GM04504 (cell line): ENCODE measurements around the gene FERMT2.
"Not testable (repeated sequence)": the region's sequence is repeated elsewhere in the genome, so short reads cannot be mapped to it uniquely, and the experiment has no call there.

ENCODE experiments used
- DNase-seq: peaks from one replicate; pipeline ENCODE4 v3.0.0-alpha.2; 2012; ENCODE audit warnings: low read depth

Gene FERMT2

DNA sequence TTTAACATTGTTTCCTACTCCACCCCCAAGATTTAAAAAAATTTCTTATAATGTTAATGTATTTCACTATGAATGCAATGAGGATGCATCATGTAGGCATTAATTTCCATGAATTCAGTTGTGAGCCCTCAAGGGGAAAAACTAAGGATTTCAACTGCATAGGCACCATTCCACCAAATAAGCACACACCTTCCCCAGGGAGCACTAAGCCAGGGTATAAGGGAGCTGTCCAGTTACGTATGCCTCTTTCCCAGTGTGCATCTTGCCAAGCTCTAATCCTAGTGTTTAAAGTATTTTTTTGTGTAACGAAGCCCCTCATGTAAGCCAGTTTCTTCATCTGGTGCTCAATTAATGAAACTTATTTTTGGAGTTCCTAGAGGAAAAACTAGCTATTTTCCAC lies 6.6 kb downstream of the FERMT2 start:
- DNase-seq, result no peak

GRCh38 chr14:52939427-52939826 lies 11.4 kb downstream of the FERMT2 start:
- DNase-seq, result no peak

DNA sequence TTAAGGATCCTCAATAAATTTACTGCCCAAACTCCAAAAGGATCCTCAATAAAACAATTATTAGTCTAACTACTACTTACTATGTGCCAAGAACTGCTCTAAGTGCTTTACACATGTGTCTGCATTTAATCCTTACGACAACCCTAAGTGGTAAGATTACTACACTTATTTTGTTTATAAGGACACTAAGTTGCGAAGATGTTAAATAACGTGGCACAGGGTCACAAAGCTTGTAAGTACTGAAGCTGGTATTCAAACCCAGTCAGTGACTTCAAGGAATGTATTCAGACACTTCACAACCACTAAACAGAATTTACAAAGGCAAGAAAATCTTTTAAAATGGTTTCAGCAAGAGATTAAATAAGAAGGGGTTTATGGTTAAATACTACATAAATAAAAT lies 13.0 kb downstream of the FERMT2 start:
- DNase-seq, result no peak

- DNase-seq, result no peak
Measured at GRCh38 chr14:52937306-52937705, 13.5 kb downstream of the FERMT2 start.

GRCh38 chr14:52936437-52936836 lies 14.4 kb downstream of the FERMT2 start:
- no peak for DNase-seq

GRCh38 chr14:52935833-52936232 lies 15.0 kb downstream of the FERMT2 start:
- no peak for DNase-seq

DNA sequence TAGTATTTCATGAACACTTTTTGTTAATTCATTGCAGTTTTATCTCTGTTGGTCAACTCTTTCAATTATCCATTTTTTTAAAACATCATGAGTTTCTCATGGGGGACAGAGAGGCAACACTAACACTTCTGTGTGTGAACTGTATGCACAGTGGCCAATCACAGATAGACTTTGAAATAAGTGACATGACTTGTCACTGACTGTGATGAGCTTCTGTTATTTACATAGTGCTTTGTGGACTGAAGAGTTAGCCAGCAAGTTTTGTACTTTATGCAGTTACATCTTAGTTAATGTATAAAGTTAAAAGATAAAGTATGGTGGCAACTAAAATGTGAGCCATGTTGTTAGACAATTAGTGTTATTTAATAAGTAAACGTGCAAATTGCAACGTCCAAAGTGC lies 16.1 kb downstream of the FERMT2 start:
- DNase-seq, result no peak

DNA sequence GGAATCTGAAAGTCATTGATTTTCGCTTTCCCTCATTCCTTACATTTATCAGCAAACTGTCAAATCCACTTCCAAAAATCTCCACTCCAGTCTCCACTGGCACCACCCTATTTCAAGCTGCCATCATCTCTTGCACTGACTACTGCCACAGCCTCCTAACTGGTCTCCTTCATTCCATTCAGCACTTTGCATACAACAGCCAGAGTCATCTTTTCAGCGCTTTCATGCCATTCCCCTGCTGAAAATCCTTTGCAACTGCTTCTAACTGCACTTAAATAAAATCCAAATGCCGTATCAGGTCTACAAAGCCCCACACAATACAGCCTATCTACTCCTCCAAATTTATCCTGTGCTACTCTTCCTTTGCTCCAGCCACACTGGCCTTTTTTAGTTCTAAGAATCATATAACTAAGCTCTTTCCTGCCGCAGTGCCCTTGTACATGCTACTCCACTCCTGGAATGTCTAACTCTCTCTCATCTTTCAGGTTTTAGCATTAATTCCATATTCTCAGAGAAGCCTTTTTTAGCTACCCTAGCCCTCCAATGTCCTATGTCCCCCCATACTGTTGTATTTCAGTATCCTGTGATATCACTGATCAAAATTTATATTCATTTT lies 21.6 kb downstream of the FERMT2 start:
- no peak for DNase-seq

DNA sequence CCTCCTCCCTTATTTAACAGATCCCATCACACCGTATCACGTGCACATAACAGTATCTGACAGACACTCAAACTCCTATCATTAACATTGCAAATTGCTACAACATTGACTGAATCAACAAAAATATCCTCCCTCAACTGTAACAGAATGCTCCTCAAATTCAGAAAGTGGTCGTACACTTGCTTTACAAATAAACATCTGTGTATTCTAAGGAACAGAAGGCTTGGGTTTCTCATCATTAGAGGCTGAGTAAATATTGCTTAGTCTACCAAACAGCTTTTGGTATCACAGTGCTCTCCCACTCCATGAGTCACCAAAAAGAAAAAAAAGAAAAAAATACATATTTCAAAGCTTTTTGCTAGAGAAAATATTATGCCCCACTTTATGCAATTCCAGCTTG lies 23.9 kb downstream of the FERMT2 start:
- DNase-seq, result no peak

DNA sequence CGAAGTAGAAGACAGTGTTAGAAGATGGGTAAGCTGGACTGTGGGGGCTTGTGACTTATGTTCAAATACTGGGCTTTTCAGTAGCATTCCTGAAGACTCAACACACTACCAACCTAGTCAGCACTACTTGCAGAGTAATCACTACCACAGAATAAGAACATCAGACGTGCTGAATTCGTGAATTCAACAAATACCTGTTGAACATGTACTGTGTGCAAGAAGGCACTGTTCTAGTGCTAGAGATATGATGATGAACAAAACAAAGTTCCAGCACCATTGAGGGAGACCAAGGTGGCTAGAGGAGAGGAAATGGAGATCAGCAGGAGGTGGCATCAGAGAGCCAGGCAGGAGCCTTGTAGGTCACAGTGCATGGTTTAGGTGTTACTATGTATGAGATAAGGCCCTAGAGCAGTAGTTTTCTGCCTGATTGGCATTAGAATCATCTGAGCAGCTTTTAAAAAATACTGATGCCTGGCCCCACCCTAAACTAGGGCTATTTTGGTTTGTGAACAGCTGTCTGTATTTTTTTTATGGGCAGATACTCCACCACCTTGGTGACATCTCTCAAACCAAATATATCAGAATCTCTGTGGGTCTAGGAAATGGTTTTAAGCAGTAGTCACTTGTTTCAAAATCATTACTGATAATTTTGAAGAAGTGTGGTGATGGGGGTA lies 26.8 kb downstream of the FERMT2 start:
- no peak for DNase-seq

DNA sequence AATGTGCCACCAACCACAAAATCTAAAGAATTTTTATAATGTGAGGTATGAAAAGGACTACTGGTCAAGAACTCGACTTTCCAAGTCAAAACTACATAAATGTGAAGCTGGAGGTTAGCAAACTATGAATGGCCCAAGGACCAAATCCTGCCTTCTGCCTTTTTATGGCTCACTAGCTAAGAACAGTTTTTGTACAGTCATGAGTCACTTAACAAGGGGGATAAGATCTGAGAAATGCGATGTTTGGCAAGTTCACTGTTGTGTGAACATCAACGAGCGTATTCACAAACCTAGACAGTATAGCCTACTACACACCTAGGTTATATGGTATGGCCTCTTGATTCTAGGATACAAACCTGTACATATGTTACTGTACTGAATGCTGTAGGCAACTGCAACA lies 28.2 kb downstream of the FERMT2 start:
- DNase-seq, result no peak

- DNase-seq, result no peak
Measured at GRCh38 chr14:52922059-52922458, 28.8 kb downstream of the FERMT2 start.

DNA sequence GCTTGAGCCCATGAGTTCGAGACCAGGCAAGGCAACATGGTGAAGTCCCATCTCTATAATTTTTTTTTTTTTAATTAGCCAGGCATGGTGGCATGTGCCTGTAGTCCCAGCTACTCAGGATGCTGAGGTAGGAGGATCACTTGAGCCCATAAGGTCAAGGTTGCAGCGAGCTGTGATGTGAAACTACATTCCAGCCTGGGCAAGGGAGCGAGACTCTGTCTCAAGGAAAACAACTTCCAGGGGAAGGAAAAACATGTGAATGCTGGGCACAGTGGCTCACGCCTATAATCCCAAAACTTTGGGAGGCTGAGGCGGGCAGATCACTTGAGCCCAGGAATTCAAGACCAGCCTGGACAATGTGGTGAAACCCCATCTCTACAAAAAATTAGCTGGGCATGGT lies 30.4 kb downstream of the FERMT2 start:
- DNase-seq, result not testable (repeated sequence)

DNA sequence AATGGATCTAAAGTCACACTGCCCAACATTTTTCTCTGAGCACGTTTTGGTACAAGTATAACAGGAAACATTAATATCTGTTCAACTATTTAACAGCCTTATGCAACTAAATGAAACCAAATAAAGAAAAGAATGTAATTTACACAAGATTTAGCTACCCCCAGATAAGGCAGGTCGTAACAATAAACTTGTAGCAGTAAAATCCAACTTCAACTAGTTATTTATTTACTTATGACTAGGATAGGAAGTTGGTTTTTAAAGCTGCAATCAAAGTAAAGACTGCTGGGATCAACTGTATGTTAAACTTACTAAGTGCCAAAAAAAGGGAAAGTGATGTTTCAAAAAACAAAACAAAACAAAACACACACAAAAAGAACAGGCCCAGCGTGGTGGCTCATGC lies 30.9 kb downstream of the FERMT2 start:
- DNase-seq, result no peak

- no peak for DNase-seq
Measured at GRCh38 chr14:52918486-52918885, 32.4 kb downstream of the FERMT2 start.

DNA sequence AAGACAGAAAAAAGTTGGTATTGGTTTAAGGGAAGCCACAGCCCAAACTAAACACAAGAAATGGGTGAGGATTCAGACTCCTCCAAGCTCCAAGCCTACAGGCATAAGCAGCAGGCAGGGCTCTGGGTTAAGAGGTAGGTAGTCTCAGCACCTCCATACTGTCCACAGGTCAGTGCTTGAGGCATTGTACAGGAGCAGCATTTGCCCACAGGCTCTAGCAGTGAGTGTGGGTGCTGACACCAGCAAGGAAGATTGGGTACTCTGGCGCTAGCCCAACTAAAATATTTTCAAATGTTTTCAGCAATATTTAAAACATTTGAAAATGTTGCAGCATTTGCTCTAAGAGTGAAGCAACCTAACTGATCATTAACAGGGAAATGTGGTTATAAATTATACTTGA lies 33.1 kb downstream of the FERMT2 start:
- DNase-seq, result no peak

DNA sequence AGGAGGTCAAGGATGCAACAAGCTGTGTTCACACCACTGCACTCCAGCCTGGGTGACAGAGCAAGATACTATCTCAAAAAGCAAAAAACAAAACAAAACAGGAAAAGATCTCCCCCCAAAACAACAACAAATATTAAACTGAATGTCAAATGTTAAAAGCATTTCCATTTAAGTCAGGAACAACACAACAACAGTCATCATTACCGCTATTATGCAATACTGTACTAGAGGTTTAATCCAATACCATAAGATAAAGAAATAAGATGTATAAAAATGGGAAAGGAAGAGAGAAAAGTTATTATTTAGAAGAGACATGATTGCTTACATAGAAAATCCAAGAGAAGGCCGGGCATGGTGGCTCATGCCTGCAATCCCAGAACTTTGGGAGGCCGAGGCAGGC lies 36.6 kb downstream of the FERMT2 start:
- DNase-seq, result no peak

- DNase-seq, result no peak
Measured at GRCh38 chr14:52913271-52913670, 37.6 kb downstream of the FERMT2 start.

DNA sequence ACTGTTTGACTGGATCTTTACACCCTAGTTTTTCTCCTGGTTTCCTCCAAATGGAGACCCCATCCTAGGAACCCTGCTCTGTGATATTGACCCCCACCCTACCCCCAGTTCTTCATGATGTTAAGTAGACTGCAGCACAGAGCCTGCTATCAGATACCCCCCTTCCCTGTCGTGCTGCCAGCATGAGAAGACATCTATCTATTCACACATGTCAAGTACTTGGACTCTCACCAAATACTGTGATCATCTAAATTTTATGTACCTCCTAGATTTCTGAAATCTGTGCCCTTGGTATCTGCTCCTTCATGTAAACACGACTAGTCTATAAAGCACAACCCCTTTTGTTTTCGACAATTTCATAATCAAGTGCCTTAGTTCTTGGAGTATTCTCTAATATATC lies 38.9 kb downstream of the FERMT2 start:
- no peak for DNase-seq

GRCh38 chr14:52910572-52910971 lies 40.3 kb downstream of the FERMT2 start:
- DNase-seq, result no peak

- no peak for DNase-seq
Measured at GRCh38 chr14:52907949-52908348, 42.9 kb downstream of the FERMT2 start.

DNA sequence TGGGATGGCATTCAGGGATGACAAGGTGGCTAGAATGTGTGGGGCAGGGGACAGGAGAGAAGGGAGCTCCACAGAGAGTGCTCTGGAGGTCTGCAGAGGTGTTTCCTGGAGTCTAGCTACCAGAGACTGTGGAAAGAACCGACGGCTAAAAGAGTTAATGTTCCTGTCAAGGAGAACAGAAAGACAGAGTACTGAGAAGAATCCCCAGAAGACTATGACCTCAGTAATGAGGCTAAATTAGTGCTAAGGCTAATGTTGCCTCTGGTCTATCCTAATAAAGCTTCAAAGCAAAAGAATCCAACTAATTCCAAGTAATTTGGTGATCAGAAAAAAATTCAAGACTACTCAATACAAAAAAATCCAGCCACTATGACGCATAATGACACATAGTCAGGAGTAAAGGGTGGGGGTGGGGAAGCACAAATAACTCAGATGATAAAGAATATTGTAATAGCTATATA lies 44.7 kb downstream of the FERMT2 start:
- DNase-seq, result no peak

- no peak for DNase-seq
Measured at GRCh38 chr14:52902971-52903619, 47.8 kb downstream of the FERMT2 start.
